Activated CD4-positive, CD25-positive, alpha-beta regulatory T cell treated with anti-CD3 and anti-CD28 coated beads, Interleukin-2, amount 50 U/mL, for 16 hours (primary cell): ENCODE results near the gene GSAP.
"Not testable (repeated sequence)": the region's sequence is repeated elsewhere in the genome, so short reads cannot be mapped to it uniquely, and the experiment has no call there.

Source experiments
- DNase-seq: peaks from one replicate; pipeline ENCODE4 v3.0.0-alpha.2; 2020; ENCODE audit warnings: low read depth, low spot score

Gene GSAP

DNA sequence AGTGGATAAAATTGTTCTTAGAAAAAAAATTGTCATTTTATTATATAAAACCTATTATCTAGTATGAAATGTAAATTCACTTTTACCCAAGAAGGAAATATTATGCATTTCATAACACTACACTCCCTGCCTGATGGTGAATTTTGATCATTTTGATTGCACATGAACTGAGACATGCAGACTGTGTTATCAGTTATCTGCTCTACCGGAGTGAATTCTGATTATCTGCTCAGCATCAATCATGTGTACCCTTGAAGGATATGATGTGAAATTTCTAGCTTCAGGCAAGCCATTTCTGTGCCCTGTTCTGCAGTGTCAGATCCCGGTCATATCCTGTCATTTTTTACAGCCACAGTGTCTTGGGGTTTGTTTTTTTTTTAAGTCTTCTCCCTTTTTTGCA is 131.5 kb downstream of the GSAP start:
- DNase-seq: no peak

DNA sequence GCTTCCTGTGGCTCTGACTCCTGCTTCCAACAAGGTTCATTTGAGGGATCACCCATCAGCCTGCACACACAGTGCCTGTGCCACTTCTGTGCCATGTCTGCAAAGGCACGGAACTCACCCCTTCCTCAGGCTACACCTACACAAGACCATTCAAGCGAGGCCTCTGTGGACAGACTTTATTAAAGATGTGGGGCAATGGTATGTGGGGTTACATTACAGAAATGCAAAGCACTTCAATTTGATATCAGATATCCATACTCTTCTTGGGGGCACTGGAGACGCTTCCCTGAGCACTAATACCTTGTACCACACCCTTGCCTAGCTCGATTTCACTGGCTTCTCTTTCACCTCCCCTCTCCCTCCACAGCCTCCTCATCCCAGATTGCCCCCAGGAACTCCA is 132.1 kb downstream of the GSAP start:
- no peak for DNase-seq

DNA sequence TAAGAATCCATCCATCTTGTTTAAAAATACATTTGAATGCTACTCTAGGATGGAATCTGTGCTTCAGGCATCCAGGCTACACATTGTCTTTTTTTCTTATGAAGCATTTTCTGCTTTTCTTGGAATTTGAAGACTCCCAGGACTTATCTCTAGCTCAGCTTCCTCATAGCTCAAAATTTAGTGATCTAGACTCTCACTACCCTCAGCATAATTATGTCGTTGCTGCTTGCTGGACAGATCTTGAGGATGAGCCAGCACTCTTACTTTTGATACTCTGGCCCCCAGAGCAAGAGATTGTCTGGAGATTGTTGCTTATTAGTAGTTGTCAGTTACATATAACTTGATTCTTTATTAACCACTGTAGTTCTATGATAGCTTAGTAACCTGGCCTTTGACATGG is 133.3 kb downstream of the GSAP start:
- no peak for DNase-seq

DNA sequence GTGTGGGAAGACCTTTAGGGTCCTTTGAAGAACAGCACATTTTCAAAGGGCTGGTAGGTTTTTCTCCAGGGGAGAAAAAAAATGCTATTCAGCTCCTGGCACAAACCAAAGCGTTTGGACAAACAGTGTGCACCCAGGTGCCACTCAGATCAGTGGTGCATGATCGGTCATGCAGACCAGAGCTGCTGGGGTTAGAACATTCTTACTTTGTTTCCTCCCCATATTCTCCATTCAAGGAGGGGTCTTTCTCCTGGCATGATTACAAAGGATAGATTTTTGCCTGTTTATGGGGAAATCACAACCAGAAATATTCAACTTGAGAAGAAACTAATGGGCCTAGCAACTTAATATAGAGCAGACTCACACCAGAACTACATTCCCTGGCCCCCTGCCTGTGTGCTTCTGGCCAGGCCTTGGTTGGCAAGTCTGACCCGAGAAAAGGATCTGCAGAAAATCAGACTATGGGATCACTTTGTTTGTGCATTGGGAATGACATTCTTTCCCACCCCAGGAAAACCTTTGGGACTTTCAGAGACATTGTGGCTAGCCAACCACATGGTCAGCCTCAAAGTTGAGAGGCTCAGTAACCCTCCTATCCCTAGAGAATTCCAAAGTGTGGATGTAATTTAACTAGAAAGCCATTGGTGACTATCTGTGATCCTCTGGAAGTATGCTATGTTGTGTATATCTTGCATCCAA is 134.2 kb downstream of the GSAP start:
- DNase-seq: no peak

DNA sequence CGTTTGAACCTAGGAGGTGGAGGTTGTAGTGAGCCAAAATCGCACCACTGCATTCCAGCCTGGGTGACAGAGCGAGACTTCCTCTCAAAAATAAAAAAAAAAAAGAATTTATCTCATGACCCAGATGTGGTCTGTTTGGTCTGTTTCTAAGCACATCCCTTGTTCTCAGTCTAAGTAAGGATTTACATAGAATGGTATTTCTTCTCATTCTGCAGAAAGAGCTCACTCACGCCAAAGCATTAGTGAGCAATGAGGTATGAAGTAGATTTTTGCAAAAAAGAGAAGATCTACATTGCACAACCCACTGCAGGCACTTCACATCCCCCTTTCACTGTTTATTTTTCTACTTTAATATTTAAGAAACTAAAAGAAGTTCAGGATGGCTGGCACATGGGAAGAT is 140.0 kb downstream of the GSAP start:
- no peak for DNase-seq

DNA sequence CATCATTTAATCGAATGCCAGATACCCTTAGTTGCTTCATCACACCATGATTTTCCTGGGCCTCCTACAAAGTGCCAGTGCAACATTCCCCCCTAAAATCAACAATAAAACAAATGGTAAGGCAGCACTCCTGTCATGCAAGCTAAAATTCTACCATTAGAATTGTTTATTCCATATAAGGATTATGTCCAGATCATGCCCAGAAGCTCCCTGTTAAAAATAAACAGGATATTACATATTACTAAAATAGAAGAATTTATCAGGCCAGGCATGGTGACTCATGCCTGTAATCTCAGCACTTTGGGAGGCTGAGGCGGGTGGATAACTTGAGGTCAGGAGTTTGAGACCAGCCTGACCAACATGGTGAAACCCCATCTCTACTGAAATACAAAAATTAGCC is 140.5 kb downstream of the GSAP start:
- DNase-seq: not testable (repeated sequence)

DNA sequence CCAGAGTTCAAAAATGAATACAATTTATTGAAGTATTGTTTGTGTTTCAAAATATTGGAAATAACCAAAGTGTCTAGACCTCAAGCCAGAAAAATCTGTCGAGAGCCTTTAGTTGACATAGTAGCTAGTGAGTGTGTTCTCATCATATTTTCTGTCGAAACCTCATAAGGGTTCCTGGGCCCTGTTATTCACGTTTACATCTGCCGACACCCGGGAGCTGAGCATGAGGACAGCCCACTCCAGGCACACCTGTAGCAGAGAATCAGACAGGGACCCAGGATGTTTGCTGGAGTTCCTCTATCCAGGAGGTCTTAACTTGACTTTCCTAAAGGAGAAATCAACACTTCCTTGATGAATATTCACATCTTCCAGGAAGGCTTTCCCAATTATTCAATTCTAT is 144.4 kb downstream of the GSAP start:
- DNase-seq: no peak

DNA sequence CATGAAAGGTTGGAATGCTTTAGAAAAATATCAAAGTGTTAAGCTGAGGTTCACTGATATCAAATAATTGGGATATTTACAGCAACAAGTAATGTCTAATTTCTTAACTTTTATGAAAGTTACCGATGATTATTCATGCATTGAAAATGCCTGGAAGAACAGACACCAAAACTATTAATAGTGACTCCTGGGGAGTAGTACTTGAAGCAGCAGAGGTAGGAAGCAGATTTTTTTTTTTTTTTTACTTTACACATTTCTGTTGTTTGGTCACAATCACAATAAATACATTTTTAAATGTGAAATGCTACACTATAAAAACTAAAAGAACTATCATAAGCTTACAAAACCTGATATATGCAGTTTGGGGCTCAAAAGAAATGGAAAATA is 146.1 kb downstream of the GSAP start:
- no peak for DNase-seq

DNA sequence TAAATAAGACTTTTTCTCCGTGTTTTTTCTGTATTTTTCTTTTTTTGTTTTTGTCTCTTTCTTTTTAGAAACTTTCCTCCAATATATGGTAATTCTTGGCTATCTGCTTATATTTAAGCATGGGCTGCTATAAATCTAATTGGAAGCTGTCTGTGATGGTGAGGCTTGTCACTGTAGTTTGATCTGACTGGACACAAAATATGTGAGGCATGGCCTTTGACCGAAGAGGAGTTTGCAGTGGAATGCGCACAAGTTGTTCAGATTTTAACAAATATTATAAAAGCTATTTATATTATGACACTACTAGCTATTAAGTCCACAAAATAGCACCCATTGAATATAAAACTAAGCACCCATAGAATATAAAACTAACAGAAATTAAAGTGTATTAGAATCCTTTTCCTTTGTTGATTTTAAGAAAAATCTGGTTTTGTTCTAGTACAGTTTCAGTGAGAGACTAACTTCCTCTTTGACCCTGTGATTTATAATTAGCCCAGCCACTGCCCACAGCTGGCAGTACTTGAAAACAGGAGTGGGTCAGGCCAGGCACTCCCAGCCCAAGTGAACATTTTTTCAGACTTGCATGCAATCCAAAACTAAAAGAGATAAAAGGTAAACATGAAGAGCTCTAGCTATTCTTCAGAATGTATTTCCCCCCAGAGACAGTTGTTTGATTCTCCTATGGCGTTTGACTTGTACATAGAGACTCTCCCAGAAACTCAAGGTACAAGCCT is 146.6 kb downstream of the GSAP start:
- no peak for DNase-seq

DNA sequence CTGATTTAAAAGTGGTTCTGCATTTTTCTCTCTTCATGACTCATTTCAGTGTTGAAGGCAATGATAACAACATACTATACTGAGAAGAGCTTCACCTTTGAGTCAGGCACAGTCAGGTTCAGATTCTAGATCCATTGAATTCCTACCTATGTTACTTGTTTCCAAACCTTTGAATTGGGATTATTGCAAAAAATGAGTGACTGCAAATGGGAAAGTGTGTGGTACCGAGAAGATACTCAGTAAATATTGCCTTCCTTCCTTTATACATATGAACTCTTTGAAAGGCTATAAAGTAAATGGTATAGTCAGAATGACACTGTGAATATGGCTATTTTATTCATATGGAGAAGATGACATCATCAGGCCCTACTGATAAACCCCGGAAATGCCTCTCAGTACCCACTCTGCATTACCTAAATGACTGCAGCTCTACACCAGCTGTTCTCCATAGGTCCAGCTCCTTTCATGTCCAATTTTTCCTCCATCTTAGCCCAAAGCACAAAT is 149.8 kb downstream of the GSAP start:
- DNase-seq: no peak

DNA sequence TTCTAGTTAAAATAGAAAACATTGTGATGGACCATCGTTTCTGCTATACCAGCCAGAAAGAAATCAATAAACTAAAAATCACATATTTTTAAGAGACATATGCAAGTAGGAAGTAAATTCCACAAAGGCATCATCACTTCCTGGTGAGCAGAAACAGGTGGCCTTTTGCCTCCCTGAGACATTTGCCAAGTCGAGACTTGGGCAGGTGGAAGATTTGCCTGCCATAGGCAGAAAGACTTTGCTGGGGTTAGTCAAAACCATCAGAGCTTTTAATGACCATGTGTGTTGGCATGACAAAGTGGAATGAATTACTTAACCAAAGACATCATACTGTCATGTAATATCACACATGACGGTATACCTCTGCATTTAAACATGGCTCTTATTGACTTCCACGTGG is 150.5 kb downstream of the GSAP start:
- DNase-seq: no peak

DNA sequence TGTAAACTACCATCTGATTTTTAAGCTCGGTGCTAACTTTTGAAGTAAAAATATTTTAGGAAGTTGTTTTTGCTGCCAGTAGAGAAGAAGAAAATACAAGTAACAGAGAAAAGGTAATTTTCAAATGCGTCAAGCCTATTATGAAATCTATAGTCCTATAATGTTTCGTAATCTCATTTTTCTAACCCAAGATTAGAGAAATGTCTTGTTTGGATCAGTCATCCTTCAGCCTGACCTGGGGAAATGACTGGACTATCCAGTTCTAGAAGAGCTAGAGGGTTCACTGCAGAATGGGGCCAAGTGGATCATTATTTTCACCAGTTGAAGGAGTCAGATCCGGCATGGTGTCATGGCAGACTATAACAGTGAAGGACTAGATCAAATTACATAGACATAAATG is 153.8 kb downstream of the GSAP start:
- no peak for DNase-seq
